Activated CD4-positive, CD25-positive, alpha-beta regulatory T cell treated with anti-CD3 and anti-CD28 coated beads, Interleukin-2, amount 50 U/mL, for 72 hours (primary cell): ENCODE results near the gene POM121.
"Not testable (repeated sequence)": the region's sequence is repeated elsewhere in the genome, so short reads cannot be mapped to it uniquely, and the experiment has no call there.

ENCODE experiments used
- DNase-seq: peaks from one replicate; pipeline ENCODE4 v3.0.0; 2021

The POM121 gene

DNA sequence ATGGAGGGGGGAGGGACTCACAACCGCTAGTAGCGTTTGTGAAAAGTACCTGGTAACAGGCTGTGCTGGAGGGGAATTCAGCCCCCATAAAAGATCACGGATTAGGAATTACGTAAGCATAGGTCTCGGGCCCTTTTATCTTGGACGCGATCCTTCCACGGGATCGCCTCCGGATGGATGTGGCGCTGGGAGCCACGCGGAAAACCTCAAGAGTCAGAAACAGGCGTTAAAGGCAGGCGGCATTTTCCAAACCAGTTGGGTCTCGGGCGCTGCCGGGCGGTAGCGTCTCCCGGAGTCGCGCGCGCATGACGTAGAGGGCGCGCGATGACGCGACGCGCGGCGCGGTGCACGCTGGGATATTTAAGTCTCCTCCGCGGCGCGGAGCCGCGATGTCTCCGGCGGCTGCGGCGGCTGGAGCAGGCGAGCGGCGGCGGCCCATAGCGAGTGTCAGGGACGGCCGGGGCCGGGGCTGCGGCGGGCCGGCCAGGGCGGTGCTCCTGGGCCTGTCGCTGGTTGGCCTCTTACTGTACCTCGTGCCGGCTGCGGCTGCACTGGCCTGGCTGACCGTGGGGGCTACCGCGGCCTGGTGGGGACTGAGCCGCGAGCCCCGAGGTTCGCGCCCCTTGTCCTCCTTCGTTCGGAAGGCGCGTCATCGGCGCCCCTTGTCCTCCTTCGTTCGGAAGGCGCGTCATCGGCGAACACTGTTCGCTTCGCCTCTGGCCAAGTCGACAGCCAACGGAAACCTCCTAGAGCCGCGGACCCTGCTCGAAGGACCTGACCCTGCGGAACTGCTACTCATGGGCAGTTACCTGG is at the start of gene POM121:
POM121 (plus strand) TSS at position 363 of the 813 bp plus-strand sequence; CDS start at position 390, 27 bp downstream.
- peak; percentile 85 for DNase-seq

GRCh38 chr7:72879079-72879736 is 45.7 kb upstream of the POM121 start:
- peak; percentile 69 for DNase-seq

DNA sequence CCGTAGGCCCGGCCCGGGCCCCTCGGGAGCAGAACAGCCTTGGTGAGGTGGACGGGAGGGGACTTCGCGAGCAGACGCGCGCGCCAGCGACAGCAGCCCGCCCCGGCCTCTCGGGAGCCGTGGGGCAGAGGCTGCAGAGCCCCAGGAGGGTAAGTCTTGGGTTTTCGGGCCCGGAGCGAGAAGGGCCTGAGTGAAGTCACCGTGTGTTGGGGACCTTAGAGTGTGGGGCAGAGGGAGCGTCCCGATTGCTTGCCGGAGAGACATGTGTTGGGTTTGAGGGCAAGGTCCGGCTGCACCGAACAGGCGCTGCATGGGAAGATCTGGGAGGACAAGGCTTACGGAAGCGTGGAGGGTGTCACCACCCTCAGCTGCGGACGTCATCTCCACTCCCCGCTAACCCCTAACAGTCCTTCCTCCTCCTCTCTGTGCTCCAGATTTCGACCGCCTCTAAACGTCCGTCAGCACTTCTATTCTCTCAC is 45.1 kb upstream of the POM121 start:
- peak; percentile 41 for DNase-seq

GRCh38 chr7:72891750-72892149 is 33.1 kb upstream of the POM121 start:
- DNase-seq: not testable (repeated sequence)

GRCh38 chr7:72904740-72905139 is 20.2 kb upstream of the POM121 start:
- not testable (repeated sequence) for DNase-seq

DNA sequence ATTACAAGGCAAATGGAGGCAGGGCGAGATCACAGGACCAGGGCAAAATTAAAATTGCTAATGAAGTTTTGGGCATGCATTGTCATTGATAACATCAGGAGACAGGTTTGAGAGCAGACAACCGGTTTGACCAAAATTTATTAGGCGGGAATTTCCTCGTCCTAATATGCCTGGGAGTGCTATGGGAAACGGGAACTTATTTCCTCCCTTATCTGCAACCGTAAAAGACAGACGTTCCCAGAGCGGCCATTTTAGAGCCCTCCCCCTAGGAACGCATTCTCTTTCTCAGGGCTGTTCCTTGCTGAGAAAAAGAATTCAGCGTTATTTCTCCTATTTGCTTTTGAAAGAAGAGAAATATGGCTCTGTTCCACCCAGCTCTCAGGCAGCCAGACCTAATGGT is 16.5 kb upstream of the POM121 start:
- DNase-seq: not testable (repeated sequence)

- DNase-seq: not testable (repeated sequence)
Observed at GRCh38 chr7:72911395-72911794, 13.5 kb upstream of the POM121 start.

DNA sequence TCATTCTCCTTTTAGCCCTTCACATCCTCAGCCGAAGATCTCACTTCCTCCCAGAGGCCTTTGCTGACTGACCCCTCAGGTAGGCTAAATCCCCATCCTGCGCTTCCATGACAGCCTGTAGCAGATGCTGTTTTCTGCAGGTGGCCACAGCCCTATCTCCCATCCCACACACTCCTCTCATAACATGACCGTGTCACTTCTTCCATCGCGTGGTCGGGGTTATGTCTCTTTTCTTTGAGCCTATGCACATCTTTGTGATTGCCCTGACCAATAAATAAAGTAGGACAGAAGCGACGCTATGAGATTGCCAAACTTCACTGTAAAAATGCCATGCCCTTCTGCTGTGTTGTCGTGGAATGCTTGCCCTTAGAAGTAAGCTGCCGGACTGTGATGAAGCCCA is 11.1 kb upstream of the POM121 start:
- not testable (repeated sequence) for DNase-seq

DNA sequence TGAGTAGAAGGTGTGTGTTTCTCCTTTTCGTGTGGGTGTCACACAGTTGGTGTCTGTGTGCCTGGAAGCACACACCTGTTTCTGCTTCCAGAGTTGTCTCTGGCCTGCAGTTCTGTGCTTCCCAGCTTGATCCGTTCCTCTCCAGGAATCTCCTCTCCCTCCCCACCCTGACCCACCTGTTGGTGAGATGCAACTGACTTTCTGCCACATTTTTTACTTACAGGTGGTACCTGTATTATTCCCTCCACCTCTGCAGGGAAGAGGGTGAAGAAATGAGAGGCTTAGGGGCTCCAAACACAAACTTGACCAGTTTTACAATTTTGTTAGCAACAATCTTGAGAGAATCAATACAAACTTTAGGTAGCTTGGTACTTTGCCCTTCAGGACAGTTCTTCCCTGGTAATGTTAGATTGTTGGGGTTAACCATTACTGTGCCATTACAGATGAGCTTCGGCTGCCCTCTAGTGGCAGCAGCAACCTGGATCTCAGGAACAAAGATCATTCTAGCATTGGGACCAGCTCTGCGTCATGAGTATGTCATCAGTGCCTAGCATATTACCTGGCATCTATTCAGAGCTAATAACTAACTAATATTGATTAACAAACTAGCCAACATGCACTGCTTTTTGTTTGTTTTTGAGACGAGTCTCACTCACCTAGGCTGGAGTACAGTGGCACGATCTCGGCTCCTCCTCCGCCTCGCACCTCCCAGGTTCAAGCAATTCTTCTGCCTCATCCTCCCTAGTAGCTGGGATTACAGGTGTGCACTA is 10.0 kb upstream of the POM121 start:
- DNase-seq: peak; percentile 53

- no peak for DNase-seq
Observed at GRCh38 chr7:72919256-72919775, 5.6 kb upstream of the POM121 start.

DNA sequence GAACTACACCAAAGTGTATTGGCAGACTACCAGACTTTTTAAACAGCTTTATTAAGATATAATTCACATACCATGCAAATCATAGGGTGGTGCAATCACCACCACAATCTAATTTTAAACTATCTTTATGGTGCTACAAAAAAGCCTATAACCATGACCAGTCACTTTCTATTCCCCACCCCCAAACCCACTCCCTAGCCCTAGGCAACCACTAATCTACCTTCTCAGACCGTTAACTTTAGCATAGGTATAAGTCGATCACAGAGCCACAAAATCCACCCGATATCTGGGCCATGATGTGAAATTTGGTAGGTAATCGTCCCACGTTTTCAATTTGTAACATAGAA is 536 bp upstream of the POM121 start:
- DNase-seq: no peak

- DNase-seq: no peak
Observed at GRCh38 chr7:72925546-72926120, 738 bp downstream of the POM121 start.

DNA sequence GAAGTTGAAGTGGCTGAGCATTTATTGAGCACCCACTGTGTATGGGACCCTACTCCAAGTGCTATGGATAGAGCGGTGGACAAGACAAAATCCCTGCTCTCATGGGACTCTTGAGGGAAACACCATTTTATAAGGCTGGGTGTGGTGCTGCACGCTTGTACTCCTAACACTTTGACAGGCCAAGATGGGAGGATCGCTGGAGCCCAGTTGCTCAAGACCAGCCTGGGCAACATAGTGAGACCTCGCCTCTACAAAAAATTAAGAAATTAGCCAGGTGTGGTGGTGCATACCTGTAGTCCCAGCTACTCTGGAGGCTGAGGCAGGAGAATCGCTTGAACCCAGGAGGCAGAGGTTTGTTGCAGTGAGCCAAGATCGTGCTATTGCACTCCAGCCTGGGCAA is 2.9 kb downstream of the POM121 start:
- not testable (repeated sequence) for DNase-seq

DNA sequence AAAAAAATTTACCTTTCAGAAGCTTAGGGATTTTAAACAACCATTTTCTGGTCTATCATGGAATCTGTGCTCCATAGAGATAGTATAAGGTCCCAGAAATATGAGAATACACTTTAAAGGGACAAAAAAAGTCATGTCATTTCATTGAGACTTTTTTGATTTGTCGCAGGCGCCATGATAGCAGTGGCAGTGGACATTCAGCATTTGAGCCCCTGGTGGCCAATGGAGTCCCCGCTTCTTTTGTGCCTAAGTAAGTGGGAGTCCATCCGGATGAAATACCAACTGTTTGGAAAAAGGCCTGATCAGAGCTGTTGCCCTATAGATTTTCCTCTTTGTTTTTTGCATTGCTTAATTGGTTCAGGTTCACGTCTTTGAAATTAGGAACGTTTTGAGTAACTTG is 3.3 kb downstream of the POM121 start:
- DNase-seq: not testable (repeated sequence)

DNA sequence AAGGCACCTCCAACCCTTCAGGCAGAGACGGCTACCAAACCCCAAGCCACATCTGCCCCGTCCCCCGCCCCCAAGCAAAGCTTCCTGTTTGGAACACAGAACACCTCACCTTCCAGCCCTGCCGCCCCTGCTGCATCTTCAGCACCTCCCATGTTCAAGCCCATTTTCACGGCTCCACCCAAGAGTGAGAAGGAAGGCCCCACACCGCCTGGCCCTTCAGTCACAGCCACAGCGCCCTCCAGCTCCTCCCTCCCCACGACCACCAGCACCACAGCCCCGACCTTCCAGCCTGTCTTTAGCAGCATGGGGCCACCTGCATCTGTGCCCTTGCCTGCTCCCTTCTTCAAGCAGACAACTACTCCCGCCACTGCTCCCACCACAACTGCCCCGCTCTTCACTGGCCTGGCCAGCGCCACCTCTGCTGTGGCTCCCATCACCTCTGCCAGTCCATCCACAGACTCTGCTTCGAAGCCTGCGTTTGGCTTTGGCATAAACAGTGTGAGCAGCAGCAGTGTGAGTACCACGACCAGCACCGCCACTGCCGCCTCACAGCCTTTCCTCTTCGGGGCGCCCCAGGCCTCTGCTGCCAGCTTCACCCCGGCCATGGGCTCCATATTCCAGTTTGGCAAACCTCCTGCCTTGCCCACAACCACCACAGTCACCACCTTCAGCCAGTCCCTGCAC is 17.3 kb downstream of the POM121 start:
- DNase-seq: not testable (repeated sequence)

- not testable (repeated sequence) for DNase-seq
Observed at GRCh38 chr7:72942956-72943355, 18.1 kb downstream of the POM121 start.

DNA sequence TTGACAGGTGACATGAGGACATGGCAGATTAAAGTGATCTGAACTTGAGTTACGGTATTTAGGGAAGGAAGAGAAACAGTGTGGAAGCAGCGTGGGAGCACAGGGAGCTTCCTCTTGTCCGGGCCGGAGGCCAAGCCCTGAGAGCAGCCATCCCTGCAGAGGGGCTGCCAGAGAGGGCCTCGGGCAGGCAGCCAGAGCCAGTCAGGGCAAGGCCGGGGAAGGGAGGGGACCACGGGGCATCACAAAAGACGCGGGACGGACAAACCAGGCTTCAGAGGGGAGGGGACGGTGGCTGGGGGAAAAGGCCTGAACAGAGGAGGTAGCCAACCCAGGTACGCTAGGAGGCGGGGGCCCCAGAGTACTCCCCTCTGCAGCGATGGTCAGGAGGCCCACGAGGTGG is 20.0 kb downstream of the POM121 start:
- DNase-seq: not testable (repeated sequence)

DNA sequence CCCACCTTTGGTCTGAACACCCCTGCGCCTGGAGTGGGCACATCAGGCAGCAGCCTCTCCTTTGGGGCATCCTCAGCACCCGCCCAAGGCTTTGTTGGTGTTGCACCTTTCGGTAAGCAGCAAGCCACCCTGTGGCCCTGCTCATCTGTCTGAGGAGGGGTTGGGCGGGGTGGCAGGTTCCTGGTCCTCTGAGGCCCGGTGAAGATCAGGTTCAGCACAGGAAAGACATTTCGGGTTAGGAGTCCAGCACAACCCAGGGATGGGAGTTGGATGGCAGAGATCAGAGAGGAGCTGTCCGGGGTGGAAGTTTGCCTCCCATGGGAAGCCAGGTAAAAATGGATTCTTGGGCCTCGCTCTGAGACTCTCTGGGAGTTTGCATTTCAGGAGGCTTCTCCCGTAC is 20.7 kb downstream of the POM121 start:
- not testable (repeated sequence) for DNase-seq

DNA sequence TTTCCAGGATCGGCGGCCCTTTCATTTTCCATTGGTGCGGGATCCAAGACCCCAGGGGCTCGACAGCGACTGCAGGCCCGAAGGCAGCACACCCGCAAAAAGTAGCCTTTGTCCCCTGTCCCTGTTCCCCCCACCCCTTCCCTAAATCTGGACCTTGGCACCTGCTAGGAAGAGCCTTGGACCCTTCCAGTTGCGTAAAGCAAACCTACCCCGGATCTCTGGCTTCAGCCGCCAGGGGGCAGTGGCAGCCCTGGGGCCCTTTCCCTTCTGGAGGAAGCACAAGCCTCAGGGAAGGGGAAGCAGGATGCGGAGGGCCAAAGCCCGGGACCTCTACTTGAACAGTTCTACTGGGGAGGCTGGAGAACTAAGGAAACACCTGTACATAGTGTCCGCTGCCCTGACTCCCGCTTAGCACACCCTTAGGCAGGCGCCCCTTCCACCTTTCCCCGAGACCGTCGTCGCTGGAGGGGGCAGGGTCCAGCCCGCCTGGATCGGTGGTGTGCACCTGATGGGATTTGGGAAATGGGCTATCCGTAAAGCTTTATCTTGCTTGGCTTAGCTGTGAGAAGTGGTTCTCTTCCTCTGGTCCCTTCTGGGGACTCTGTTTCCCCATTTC is 21.3 kb downstream of the POM121 start:
- DNase-seq: not testable (repeated sequence)

GRCh38 chr7:72948714-72949113 is 23.8 kb downstream of the POM121 start:
- not testable (repeated sequence) for DNase-seq

GRCh38 chr7:72949276-72949675 is 24.4 kb downstream of the POM121 start:
- not testable (repeated sequence) for DNase-seq

DNA sequence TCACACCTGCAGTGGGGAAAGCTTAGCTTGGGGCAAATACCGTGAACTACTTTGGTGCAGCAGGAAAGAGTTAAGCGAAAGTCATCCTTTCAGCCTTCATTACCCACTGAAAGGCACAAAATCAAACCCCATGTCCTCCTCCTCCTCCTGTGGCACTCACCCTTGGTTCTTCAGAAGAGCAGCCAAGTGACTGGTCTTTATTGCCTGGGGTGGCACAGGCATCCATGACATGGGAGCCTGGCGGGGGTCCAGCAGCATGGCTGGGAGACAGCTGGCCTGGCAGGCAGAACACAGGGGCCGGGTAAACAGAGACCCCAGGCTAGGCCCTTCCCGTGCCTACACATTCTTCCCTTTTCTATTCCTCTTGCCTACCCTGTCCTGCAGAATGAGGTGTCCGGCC is 24.8 kb downstream of the POM121 start:
- not testable (repeated sequence) for DNase-seq
